ENCODE results near the gene GMNC. TPM values are rescaled to one million over a fixed set of nuclear protein-coding genes. Genes with fewer than 3 reads are reported as not detected.

GMNC gene
- total RNA-seq, 4 donors from 2014 or later, result not detected

GRCh38 chr3:190865419-190865818 is 2.9 kb upstream of the GMNC start:
- Histone ChIP-seq H3K9me3 (no peaks in the 10 kb centered on the region), H3K27ac (no peak overlapping the region)
- WGBS, 2 donors, result 52 to 60% methylated on average over 2 of the region's 2 CpGs

GRCh38 chr3:190864002-190864401 is 1.5 kb upstream of the GMNC start:
- no peaks in the 10 kb centered on the region for H3K4me1 ChIP-seq
- H3K27me3 ChIP-seq, result no peaks in the 10 kb centered on the region
- H3K27ac ChIP-seq, result no peak overlapping the region
- intact Hi-C loops (cut with DNase I), result no loop called here
- no peak for DNase-seq
- H3K9me3 ChIP-seq, result no peaks in the 10 kb centered on the region
- TF ChIP-seq POLR2A (IDR thresholded peaks at IDR 0.05), result no peak
- no peak for TF ChIP-seq CTCF (IDR thresholded peaks at IDR 0.05)
- H3K4me3 ChIP-seq (replicated peaks in 1 of 3), result no peak overlapping the region
- H3K36me3 ChIP-seq, result no peaks in the 10 kb centered on the region

More at GRCh38 chr3:190865419-190865818, 2.9 kb upstream of the GMNC start:
- no peak for DNase-seq
- Histone ChIP-seq H3K4me1 (no peaks in the 10 kb centered on the region), H3K36me3 (no peaks in the 10 kb centered on the region), H3K27me3 (no peaks in the 10 kb centered on the region), H3K4me3 (replicated peaks in 1 of 3) (no peak overlapping the region)
- intact Hi-C loops (cut with DNase I), result no loop called here
- TF ChIP-seq POLR2A (IDR thresholded peaks at IDR 0.05) (no peak), CTCF (IDR thresholded peaks at IDR 0.05) (no peak)

DNA sequence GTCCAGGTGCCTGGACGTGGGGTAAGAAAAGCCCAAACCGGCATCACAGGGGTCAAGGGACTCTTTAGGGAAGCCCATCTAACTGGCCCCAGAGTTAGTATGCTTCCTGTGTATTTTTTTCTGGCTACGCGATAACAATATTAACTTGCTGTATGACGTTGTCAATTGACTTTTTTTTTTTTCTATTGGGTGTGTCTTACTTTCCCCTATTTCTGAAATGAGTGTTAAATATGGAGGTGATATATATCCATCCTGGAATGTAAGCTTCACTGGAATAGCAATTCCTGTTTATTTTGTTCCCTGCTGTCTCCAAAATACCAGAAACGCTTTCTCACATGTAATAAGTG is 598 bp upstream of the GMNC start:
- no peak for DNase-seq
- H3K36me3 ChIP-seq, result no peaks in the 10 kb centered on the region
- H3K27ac ChIP-seq, result no peak overlapping the region
- no peaks in the 10 kb centered on the region for H3K4me1 ChIP-seq
- 14 to 17% methylated on average over 6 of the region's 6 CpGs for WGBS, 2 donors
- no peaks in the 10 kb centered on the region for H3K9me3 ChIP-seq
- no peak for TF ChIP-seq POLR2A (IDR thresholded peaks at IDR 0.05)
- no peak for TF ChIP-seq CTCF (IDR thresholded peaks at IDR 0.05)
- intact Hi-C loops (cut with DNase I), result no loop called here
- no peaks in the 10 kb centered on the region for H3K27me3 ChIP-seq
- H3K4me3 ChIP-seq (replicated peaks in 1 of 3), result peak overlapping the region; percentile 43 to 67 (median 44)

GRCh38 chr3:190860521-190860920 is 2.0 kb downstream of the GMNC start:
- WGBS, 2 donors, result 75 to 76% methylated on average over 7 of the region's 7 CpGs
- Histone ChIP-seq H3K36me3 (no peaks in the 10 kb centered on the region), H3K27me3 (no peaks in the 10 kb centered on the region), H3K27ac (no peak overlapping the region), H3K9me3 (no peaks in the 10 kb centered on the region), H3K4me3 (replicated peaks in 1 of 3) (no peak overlapping the region), H3K4me1 (no peaks in the 10 kb centered on the region)
- intact Hi-C loops (cut with DNase I), result no loop called here
- no peak for DNase-seq
- TF ChIP-seq POLR2A (IDR thresholded peaks at IDR 0.05), result no peak
- no peak for TF ChIP-seq CTCF (IDR thresholded peaks at IDR 0.05)

GRCh38 chr3:190855151-190855550 is 7.3 kb downstream of the GMNC start:
- intact Hi-C loops (cut with DNase I), result no loop called here
- no peaks in the 10 kb centered on the region for H3K9me3 ChIP-seq
- 40 to 56% methylated on average over 3 of the region's 3 CpGs for WGBS, 2 donors
- no peaks in the 10 kb centered on the region for H3K27me3 ChIP-seq
- H3K4me1 ChIP-seq, result no peaks in the 10 kb centered on the region
- H3K4me3 ChIP-seq (replicated peaks in 1 of 3), result no peak overlapping the region
- TF ChIP-seq POLR2A (IDR thresholded peaks at IDR 0.05), result no peak
- no peak for TF ChIP-seq CTCF (IDR thresholded peaks at IDR 0.05)
- H3K27ac ChIP-seq, result no peak overlapping the region
- no peaks in the 10 kb centered on the region for H3K36me3 ChIP-seq
- DNase-seq, result no peak
